Upper lobe of right lung (tissue), 1 donor: Measurements from ENCODE around the gene CDHR1. TPM values are rescaled to one million over a fixed set of nuclear protein-coding genes. Genes with fewer than 3 reads are reported as not detected.

Experiments used
- ATAC-seq: fragments of 200-7000 bp; cut with Tn5 transposase; one replicate; pipeline ENCODE4 v1.9.1; 2020; ENCODE audit warnings: mild to moderate bottlenecking, moderate library complexity
- DNase-seq: peaks from one replicate; pipeline ENCODE4 v3.0.0-alpha.2; 2020
- H3K27ac ChIP-seq: fragments of 200-600 bp; one replicate; pipeline ENCODE4 v1.8.0; 2022
- H3K27me3 ChIP-seq: fragments of 200-600 bp; one replicate; pipeline ENCODE4 v1.8.0; 2022; ENCODE audit warnings: mild to moderate bottlenecking
- H3K36me3 ChIP-seq: fragments of 200-600 bp; one replicate; pipeline ENCODE4 v1.8.0; 2022
- H3K4me1 ChIP-seq: fragments of 200-600 bp; one replicate; pipeline ENCODE4 v1.8.0; 2022
- H3K4me3 ChIP-seq: fragments of 200-600 bp; one replicate; pipeline ENCODE4 v1.8.0; 2022; ENCODE audit warnings: mild to moderate bottlenecking
- H3K9me3 ChIP-seq: fragments of 200-600 bp; one replicate; pipeline ENCODE4 v1.8.0; 2022
- CTCF ChIP-seq: fragments of 200-600 bp; IDR thresholded peaks from one replicate; pipeline ENCODE4 v1.8.0; 2022; ENCODE audit warnings: antibody characterized with exemption
- intact Hi-C: fragments of 100-400 bp; cut with DNase I; formaldehyde crosslinking; loops from one replicate; pipeline ENCODE4 v1.11.0; 2022
- total RNA-seq: library from RNA; stranded (reverse); fragmentation: NEBNext Ultra II Directional; extraction: Animal tissue kit (Norgen Biotek cat#: 25700); gene quantifications from one replicate; pipeline ENCODE4 v1.2.1, GENCODE V29; 2021
- donor health status: DM: no; HTN: yes; CAD: no; lungs with severe emphysema.

The CDHR1 gene
- total RNA-seq, 1 donor from 2014 or later: 0.35 TPM

GRCh38 chr10:84256510-84257342 is 62.4 kb downstream of the CDHR1 start:
- peak; percentile 72 for DNase-seq
- intact Hi-C loops: no loop called here
- Histone ChIP-seq H3K27me3 (peaks cover 8% of the 10 kb centered on the region), H3K4me3 (no peak overlapping the region), H3K36me3 (no peaks in the 10 kb centered on the region), H3K27ac (no peak overlapping the region), H3K9me3 (no peaks in the 10 kb centered on the region), H3K4me1 (no peaks in the 10 kb centered on the region)
- peak; percentile 57 for TF ChIP-seq CTCF
- peak; percentile 74 for ATAC-seq

GRCh38 chr10:84257343-84258020 is 63.1 kb downstream of the CDHR1 start:
- H3K4me3 ChIP-seq: no peak overlapping the region
- no peak overlapping the region for H3K27ac ChIP-seq
- H3K9me3 ChIP-seq: no peaks in the 10 kb centered on the region
- TF ChIP-seq CTCF: no peak
- peaks cover 8% of the 10 kb centered on the region for H3K27me3 ChIP-seq
- no peaks in the 10 kb centered on the region for H3K4me1 ChIP-seq
- DNase-seq (no peak), ATAC-seq (no peak)
- no peaks in the 10 kb centered on the region for H3K36me3 ChIP-seq
- intact Hi-C loops: no loop called here

- intact Hi-C loops: no loop called here
- H3K36me3 ChIP-seq: no peaks in the 10 kb centered on the region
- H3K27ac ChIP-seq: no peak overlapping the region
- H3K27me3 ChIP-seq: peaks cover 8% of the 10 kb centered on the region
- DNase-seq (no peak), ATAC-seq (no peak)
- H3K9me3 ChIP-seq: no peaks in the 10 kb centered on the region
- no peak overlapping the region for H3K4me3 ChIP-seq
- no peak for TF ChIP-seq CTCF
- H3K4me1 ChIP-seq: no peaks in the 10 kb centered on the region
Observed at GRCh38 chr10:84258034-84258695, 63.8 kb downstream of the CDHR1 start.

- H3K9me3 ChIP-seq: no peaks in the 10 kb centered on the region
- no peak overlapping the region for H3K4me3 ChIP-seq
- peaks cover 4% of the 10 kb centered on the region for H3K4me1 ChIP-seq
- intact Hi-C loops: loop anchor here (10.0 kb wide), 1 partner anchor 103 kb away; no protein-coding TSS in a partner anchor
- no peaks in the 10 kb centered on the region for H3K36me3 ChIP-seq
- DNase-seq (no peak), ATAC-seq (no peak)
- H3K27me3 ChIP-seq: peaks cover 8% of the 10 kb centered on the region
- no peak overlapping the region for H3K27ac ChIP-seq
- TF ChIP-seq CTCF: no peak
Observed at GRCh38 chr10:84261236-84261915, 67.0 kb downstream of the CDHR1 start.

GRCh38 chr10:84262190-84262956 is 68.0 kb downstream of the CDHR1 start:
- Histone ChIP-seq H3K9me3 (no peaks in the 10 kb centered on the region), H3K27me3 (peaks cover 3% of the 10 kb centered on the region), H3K4me1 (peaks cover 4% of the 10 kb centered on the region), H3K4me3 (no peak overlapping the region), H3K36me3 (no peaks in the 10 kb centered on the region), H3K27ac (no peak overlapping the region)
- TF ChIP-seq CTCF: no peak
- no peak for ATAC-seq
- DNase-seq: no peak
- intact Hi-C loops: loop anchor here (10.0 kb wide), 1 partner anchor 102 kb away; no protein-coding TSS in a partner anchor
